Loucy (cell line): Measurements from ENCODE around the gene MYL3.

Source experiments
- EZH2phosphoT487 ChIP-seq: fragments of 200-600 bp; IDR thresholded peaks from 2 replicates; pipeline ENCODE4 v1.6.1; 2018; ENCODE audit warnings: antibody characterized with exemption, mild to moderate bottlenecking, moderate library complexity, borderline replicate concordance
- TF ChIP-seq, protein P1 (sequence below): fragments of 200-600 bp; sonication (generic); conservative IDR thresholded peaks from 2 replicates; pipeline ENCODE4 v1.5.1; 2014; ENCODE audit warnings: mild to moderate bottlenecking, antibody characterized with exemption, low read length

GRCh38 chr3:46907271-46907670, 44.0 kb upstream of the MYL3 start:
- TF ChIP-seq, protein P1, sequence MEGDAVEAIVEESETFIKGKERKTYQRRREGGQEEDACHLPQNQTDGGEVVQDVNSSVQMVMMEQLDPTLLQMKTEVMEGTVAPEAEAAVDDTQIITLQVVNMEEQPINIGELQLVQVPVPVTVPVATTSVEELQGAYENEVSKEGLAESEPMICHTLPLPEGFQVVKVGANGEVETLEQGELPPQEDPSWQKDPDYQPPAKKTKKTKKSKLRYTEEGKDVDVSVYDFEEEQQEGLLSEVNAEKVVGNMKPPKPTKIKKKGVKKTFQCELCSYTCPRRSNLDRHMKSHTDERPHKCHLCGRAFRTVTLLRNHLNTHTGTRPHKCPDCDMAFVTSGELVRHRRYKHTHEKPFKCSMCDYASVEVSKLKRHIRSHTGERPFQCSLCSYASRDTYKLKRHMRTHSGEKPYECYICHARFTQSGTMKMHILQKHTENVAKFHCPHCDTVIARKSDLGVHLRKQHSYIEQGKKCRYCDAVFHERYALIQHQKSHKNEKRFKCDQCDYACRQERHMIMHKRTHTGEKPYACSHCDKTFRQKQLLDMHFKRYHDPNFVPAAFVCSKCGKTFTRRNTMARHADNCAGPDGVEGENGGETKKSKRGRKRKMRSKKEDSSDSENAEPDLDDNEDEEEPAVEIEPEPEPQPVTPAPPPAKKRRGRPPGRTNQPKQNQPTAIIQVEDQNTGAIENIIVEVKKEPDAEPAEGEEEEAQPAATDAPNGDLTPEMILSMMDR = no peak
- no peak for TF ChIP-seq EZH2phosphoT487
